ENCODE measurements around the gene KAT5. TPM values are rescaled to one million over a fixed set of nuclear protein-coding genes. Genes with fewer than 3 reads are reported as not detected.

KAT5 gene
- total and polyA plus RNA-seq, 2 of the 13 experiments (the other 11 are each of a cell fraction or from before 2014, with no cell fraction given): 35.2 to 48.3 TPM

DNA sequence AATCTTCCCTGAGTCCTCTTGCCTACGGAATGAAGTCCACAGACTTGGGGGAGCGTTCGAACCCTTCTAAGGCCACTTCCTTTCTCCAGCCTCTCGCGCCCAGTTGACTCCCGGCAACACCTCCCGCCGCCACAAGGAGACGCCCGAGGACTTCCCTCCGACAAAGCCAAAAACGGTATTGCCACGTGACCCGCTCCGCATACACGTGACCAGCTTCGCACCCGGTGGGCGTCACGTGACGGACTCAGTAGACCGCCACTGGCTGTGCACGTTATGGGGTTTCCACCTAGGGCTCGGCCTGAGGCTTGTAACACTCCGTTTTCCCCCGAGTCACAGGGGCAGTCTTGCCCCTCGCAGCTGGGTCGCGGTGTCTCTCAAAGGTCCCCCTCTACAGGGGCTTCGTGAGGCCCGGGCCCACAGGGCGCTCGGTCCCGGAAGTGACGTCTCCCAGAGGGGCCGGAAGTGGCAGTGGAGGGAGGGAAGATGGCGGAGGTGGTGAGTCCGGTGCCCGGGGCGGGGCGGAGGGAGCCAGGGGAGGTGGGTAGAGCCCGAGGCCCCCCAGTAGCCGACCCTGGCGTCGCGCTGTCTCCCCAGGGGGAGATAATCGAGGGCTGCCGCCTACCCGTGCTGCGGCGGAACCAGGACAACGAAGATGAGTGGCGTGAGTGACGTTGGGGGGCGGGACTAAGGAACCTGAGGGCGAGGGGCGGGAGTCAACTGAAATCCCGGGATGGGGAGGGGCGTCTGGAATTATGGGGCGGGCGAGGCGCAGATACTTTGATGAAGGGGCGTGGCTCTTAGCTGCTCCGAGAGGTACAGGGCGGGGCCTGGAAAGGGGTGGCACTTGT, at the start of gene KAT5 (continued):
- no peak for TF ChIP-seq ZNF362 (CRISPR knock-in tag; IDR thresholded peaks at IDR 0.05; ENCODE audit: borderline replicate concordance)
- peak; percentile 81 for TF ChIP-seq SP2 (CRISPR knock-in tag; IDR thresholded peaks at IDR 0.05)
- peak; percentile 72 for TF ChIP-seq PAXIP1 (CRISPR knock-in tag; conservative IDR thresholded peaks at IDR 0.05)
- TF ChIP-seq, protein P1, sequence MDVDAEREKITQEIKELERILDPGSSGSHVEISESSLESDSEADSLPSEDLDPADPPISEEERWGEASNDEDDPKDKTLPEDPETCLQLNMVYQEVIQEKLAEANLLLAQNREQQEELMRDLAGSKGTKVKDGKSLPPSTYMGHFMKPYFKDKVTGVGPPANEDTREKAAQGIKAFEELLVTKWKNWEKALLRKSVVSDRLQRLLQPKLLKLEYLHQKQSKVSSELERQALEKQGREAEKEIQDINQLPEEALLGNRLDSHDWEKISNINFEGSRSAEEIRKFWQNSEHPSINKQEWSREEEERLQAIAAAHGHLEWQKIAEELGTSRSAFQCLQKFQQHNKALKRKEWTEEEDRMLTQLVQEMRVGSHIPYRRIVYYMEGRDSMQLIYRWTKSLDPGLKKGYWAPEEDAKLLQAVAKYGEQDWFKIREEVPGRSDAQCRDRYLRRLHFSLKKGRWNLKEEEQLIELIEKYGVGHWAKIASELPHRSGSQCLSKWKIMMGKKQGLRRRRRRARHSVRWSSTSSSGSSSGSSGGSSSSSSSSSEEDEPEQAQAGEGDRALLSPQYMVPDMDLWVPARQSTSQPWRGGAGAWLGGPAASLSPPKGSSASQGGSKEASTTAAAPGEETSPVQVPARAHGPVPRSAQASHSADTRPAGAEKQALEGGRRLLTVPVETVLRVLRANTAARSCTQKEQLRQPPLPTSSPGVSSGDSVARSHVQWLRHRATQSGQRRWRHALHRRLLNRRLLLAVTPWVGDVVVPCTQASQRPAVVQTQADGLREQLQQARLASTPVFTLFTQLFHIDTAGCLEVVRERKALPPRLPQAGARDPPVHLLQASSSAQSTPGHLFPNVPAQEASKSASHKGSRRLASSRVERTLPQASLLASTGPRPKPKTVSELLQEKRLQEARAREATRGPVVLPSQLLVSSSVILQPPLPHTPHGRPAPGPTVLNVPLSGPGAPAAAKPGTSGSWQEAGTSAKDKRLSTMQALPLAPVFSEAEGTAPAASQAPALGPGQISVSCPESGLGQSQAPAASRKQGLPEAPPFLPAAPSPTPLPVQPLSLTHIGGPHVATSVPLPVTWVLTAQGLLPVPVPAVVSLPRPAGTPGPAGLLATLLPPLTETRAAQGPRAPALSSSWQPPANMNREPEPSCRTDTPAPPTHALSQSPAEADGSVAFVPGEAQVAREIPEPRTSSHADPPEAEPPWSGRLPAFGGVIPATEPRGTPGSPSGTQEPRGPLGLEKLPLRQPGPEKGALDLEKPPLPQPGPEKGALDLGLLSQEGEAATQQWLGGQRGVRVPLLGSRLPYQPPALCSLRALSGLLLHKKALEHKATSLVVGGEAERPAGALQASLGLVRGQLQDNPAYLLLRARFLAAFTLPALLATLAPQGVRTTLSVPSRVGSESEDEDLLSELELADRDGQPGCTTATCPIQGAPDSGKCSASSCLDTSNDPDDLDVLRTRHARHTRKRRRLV (CRISPR knock-in tag; IDR thresholded peaks at IDR 0.05): peak; percentile 94
- TF ChIP-seq ZSCAN22 (CRISPR knock-in tag; IDR thresholded peaks at IDR 0.05): 0 out of 2 replicates have a peak, but pooled peaks have one; percentile 48
- peak; percentile 96 for TF ChIP-seq SALL1 (CRISPR knock-in tag; IDR thresholded peaks at IDR 0.05)
- no peak for TF ChIP-seq ZNF121 (CRISPR knock-in tag; IDR thresholded peaks at IDR 0.05)
- peak; percentile 66; the same call in 1 of the 3 replicates for TF ChIP-seq MXI1 (IDR thresholded peaks at IDR 0.05; ENCODE audit: borderline replicate concordance, low read depth, low read length)
- TF ChIP-seq CSRNP1 (CRISPR knock-in tag; IDR thresholded peaks at IDR 0.05): peak; percentile 89
- no peak for TF ChIP-seq ZFP1 (CRISPR knock-in tag; IDR thresholded peaks at IDR 0.05)
- no peak; the same call in 1 of the 2 replicates for TF ChIP-seq ZNF503 (CRISPR knock-in tag; IDR thresholded peaks at IDR 0.05)
- TF ChIP-seq HOXA3 (CRISPR knock-in tag; IDR thresholded peaks at IDR 0.05): peak; percentile 96
